ENCODE data around the gene U2AF2. TPM values are rescaled to one million over a fixed set of nuclear protein-coding genes. Genes with fewer than 3 reads are reported as not detected.

The U2AF2 gene
- total and polyA plus RNA-seq, 2 of the 8 experiments (the other 6 are each of a cell fraction or from before 2014, with no cell fraction given) = 162 to 252 TPM

- TF ChIP-seq SP4 (IDR thresholded peaks at IDR 0.05; ENCODE audit: low read length) = no peak
- no peak for TF ChIP-seq YY1 (IDR thresholded peaks at IDR 0.05; ENCODE audit: low read depth, low read length)
- no peak for TF ChIP-seq PHF8 (conservative IDR thresholded peaks at IDR 0.05; ENCODE audit: low read depth, low read length)
Measured at GRCh38 chr19:55689411-55690108, 34.7 kb downstream of the U2AF2 start (continued).

Measured in H1 (cell line).